H9 (cell line): ENCODE measurements around the gene DNER. TPM values are rescaled to one million over a fixed set of nuclear protein-coding genes. Genes with fewer than 3 reads are reported as not detected.

Experiments used
- DNase-seq: peaks from one replicate; pipeline ENCODE4 v3.0.0-alpha.2; 2017
- H2AFZ ChIP-seq: one replicate; pipeline ENCODE4 v1.6.1; 2013; ENCODE audit warnings: mild to moderate bottlenecking, low read length, control low read depth, moderate library complexity
- H2AK5ac ChIP-seq: 2 replicates; pipeline ENCODE4 v1.6.1; 2013; ENCODE audit warnings: low read length, control low read depth, mixed read lengths; ENCODE audit not compliant: insufficient read length
- H2BK120ac ChIP-seq: one replicate; pipeline ENCODE4 v1.6.1; 2013; ENCODE audit warnings: low read depth, mild to moderate bottlenecking, low read length, control low read depth, inconsistent platforms; ENCODE audit not compliant: poor library complexity, severe bottlenecking
- H2BK12ac ChIP-seq: 2 replicates; pipeline ENCODE4 v1.6.1; 2013; ENCODE audit warnings: low read length, control low read depth, mixed read lengths, low read depth; ENCODE audit not compliant: insufficient read length
- H2BK15ac ChIP-seq: 2 replicates; pipeline ENCODE4 v1.6.1; 2013; ENCODE audit warnings: low read depth, low read length, control low read depth
- H2BK20ac ChIP-seq: one replicate; pipeline ENCODE4 v1.6.1; 2013; ENCODE audit warnings: low read depth, mild to moderate bottlenecking, low read length, control low read depth, inconsistent platforms; ENCODE audit not compliant: poor library complexity, severe bottlenecking
- H2BK5ac ChIP-seq: 2 replicates; pipeline ENCODE4 v1.6.1; 2013; ENCODE audit warnings: low read length, control low read depth, mixed read lengths; ENCODE audit not compliant: insufficient read length
- H3K14ac ChIP-seq: 2 replicates; pipeline ENCODE4 v1.6.1; 2013; ENCODE audit warnings: low read length, control low read depth; ENCODE audit not compliant: insufficient read depth
- H3K18ac ChIP-seq: 2 replicates; pipeline ENCODE4 v1.6.1; 2013; ENCODE audit warnings: low read depth, mild to moderate bottlenecking, mixed read lengths, low read length, control low read depth; ENCODE audit not compliant: insufficient read length
- H3K23ac ChIP-seq: 2 replicates; pipeline ENCODE4 v1.6.1; 2013; ENCODE audit warnings: low read length, control low read depth, mixed read lengths, low read depth; ENCODE audit not compliant: insufficient read length
- H3K23me2 ChIP-seq: 2 replicates; pipeline ENCODE4 v1.6.1; 2013; ENCODE audit warnings: low read depth, mild to moderate bottlenecking, mixed read lengths, low read length, control low read depth; ENCODE audit not compliant: insufficient read length, poor library complexity, severe bottlenecking
- H3K27ac ChIP-seq: 2 replicates; pipeline ENCODE4 v1.5.1; 2013; ENCODE audit warnings: low read length, control low read depth, mixed read lengths, low read depth; ENCODE audit not compliant: insufficient read length
- H3K27me3 ChIP-seq: 2 replicates; pipeline ENCODE4 v1.6.1; 2013; ENCODE audit warnings: low read length, control low read depth, inconsistent platforms; ENCODE audit not compliant: insufficient read depth
- H3K4ac ChIP-seq: 2 replicates; pipeline ENCODE4 v1.6.1; 2013; ENCODE audit warnings: low read depth, mild to moderate bottlenecking, control low read depth, inconsistent platforms, low read length, moderate library complexity
- H3K4me1 ChIP-seq: 2 replicates; pipeline ENCODE4 v1.6.1; 2013; ENCODE audit warnings: low read length, control low read depth, inconsistent platforms; ENCODE audit not compliant: insufficient read depth
- H3K4me2 ChIP-seq: 2 replicates; pipeline ENCODE4 v1.6.1; 2013; ENCODE audit warnings: low read length, control low read depth, mixed read lengths; ENCODE audit not compliant: insufficient read length, insufficient read depth
- H3K56ac ChIP-seq: 2 replicates; pipeline ENCODE4 v1.6.1; 2013; ENCODE audit warnings: low read depth, mild to moderate bottlenecking, mixed read lengths, low read length, control low read depth; ENCODE audit not compliant: insufficient read length
- H3K79me1 ChIP-seq: 2 replicates; pipeline ENCODE4 v1.6.1; 2013; ENCODE audit warnings: low read depth, mild to moderate bottlenecking, moderate library complexity, low read length, control low read depth, inconsistent platforms; ENCODE audit not compliant: insufficient read depth, poor library complexity, severe bottlenecking
- H3K79me2 ChIP-seq: 2 replicates; pipeline ENCODE4 v1.6.1; 2013; ENCODE audit warnings: low read length, control low read depth, inconsistent platforms; ENCODE audit not compliant: insufficient read depth
- H3K9ac ChIP-seq: 2 replicates; pipeline ENCODE4 v1.6.1; 2013; ENCODE audit warnings: low read length, control low read depth, mixed read lengths; ENCODE audit not compliant: insufficient read length; ENCODE audit errors: extremely low read depth
- H3K9me3 ChIP-seq: one replicate; pipeline ENCODE4 v1.6.1; 2013; ENCODE audit warnings: low read depth, low read length, inconsistent platforms; ENCODE audit not compliant: control insufficient read depth
- H3T11ph ChIP-seq: one replicate; pipeline ENCODE4 v1.6.1; 2013; ENCODE audit warnings: mild to moderate bottlenecking, low read length, control low read depth, inconsistent platforms
- H4K20me1 ChIP-seq: one replicate; pipeline ENCODE4 v1.6.1; 2013; ENCODE audit not compliant: control insufficient read depth, insufficient read length, insufficient read depth
- H4K5ac ChIP-seq: 2 replicates; pipeline ENCODE4 v1.6.1; 2013; ENCODE audit warnings: low read depth, mild to moderate bottlenecking, mixed read lengths, low read length, control low read depth; ENCODE audit not compliant: insufficient read length
- H4K8ac ChIP-seq: replicated peaks from 2 replicates; pipeline ENCODE4 v1.6.1; 2013; ENCODE audit warnings: low read length, control low read depth, mixed read lengths, low read depth; ENCODE audit not compliant: insufficient read length
- H4K91ac ChIP-seq: 2 replicates; pipeline ENCODE4 v1.6.1; 2013; ENCODE audit warnings: low read depth, mild to moderate bottlenecking, moderate library complexity, mixed read lengths, low read length, control low read depth; ENCODE audit not compliant: insufficient read length
- H3K27ac Mint-ChIP-seq, 3 experiments: 2 replicates in 2 of 3; 3 replicates in 1 of 3; pipeline ENCODE4 v1.8.0; 2020 to 2021; ENCODE audit warnings: mixed read lengths in 3 of 3, mild to moderate bottlenecking in 1 of 3, moderate library complexity in 1 of 3
- H3K27me3 Mint-ChIP-seq: 2 replicates; pipeline ENCODE4 v1.8.0; 2021; ENCODE audit warnings: low read depth, mild to moderate bottlenecking, moderate library complexity, mixed read lengths
- H3K36me3 Mint-ChIP-seq, 3 experiments: 2 replicates in 2 of 3; 3 replicates in 1 of 3; pipeline ENCODE4 v1.8.0; 2020 to 2021; ENCODE audit warnings: low read depth in 3 of 3, mixed read lengths in 3 of 3; ENCODE audit not compliant: insufficient read depth in 1 of 3
- H3K4me1 Mint-ChIP-seq, 2 experiments: 2 replicates each; pipeline ENCODE4 v1.8.0; 2020; ENCODE audit warnings: mixed read lengths in 2 of 2
- H3K4me3 Mint-ChIP-seq, 2 experiments: 2 replicates in 1 of 2; 3 replicates in 1 of 2; pipeline ENCODE4 v1.8.0; 2020 to 2021; ENCODE audit warnings: mild to moderate bottlenecking in 2 of 2, mixed read lengths in 2 of 2, moderate library complexity in 1 of 2
- H3K9me3 Mint-ChIP-seq, 2 experiments: 2 replicates in 1 of 2; 3 replicates in 1 of 2; pipeline ENCODE4 v1.8.0; 2020; ENCODE audit warnings: mild to moderate bottlenecking in 2 of 2, mixed read lengths in 2 of 2, moderate library complexity in 1 of 2
- CTCF ChIP-seq: fragments of 200-600 bp; sonication (generic); conservative IDR thresholded peaks from 3 replicates; pipeline ENCODE4 v1.8.0; 2021; ENCODE audit warnings: antibody characterized with exemption, mild to moderate bottlenecking
- WGBS: extraction: QIAGEN DNeasy Blood & Tissue Kit; methylation state at CpG from one replicate; pipeline ENCODE4 v1.1.7; 2013; ENCODE audit warnings: missing lambda C conversion rate, low lambda C conversion rate, mixed read lengths; ENCODE audit not compliant: insufficient read length; ENCODE audit errors: extremely low coverage; 5-methylcytosine and 5-hydroxymethylcytosine counted together
- total RNA-seq: library from RNA; stranded (reverse); gene quantifications from 2 replicates; pipeline ENCODE4 v1.2.1, GENCODE V29; 2021

The DNER gene
- total RNA-seq, 1 experiment from 2014 or later, result 1.0 TPM

- Histone ChIP-seq H3K4me1 (peaks cover 4% of the 10 kb centered on the region; the same call in 1 of the 2 replicates), H2BK15ac (no peak overlapping the region), H3K23me2 (no peaks in the 10 kb centered on the region), H3K4me2 (no peak overlapping the region), H3T11ph (no peak overlapping the region), H4K91ac (no peak overlapping the region), H2BK120ac (no peak overlapping the region), H3K14ac (no peak overlapping the region), H3K23ac (no peak overlapping the region), H2BK5ac (no peak overlapping the region), H2BK20ac (no peak overlapping the region), H2AK5ac (no peak overlapping the region), H3K27me3 (no peaks in the 10 kb centered on the region), H3K9ac (no peak overlapping the region), H3K56ac (no peak overlapping the region), H3K4ac (no peak overlapping the region), H4K20me1 (no peaks in the 10 kb centered on the region), H2AFZ (no peak overlapping the region), H3K18ac (no peak overlapping the region), H3K79me1 (no peaks in the 10 kb centered on the region), H4K5ac (no peak overlapping the region), H2BK12ac (no peak overlapping the region), H4K8ac (no peak overlapping the region), H3K27ac (no peak overlapping the region), H3K79me2 (no peaks in the 10 kb centered on the region), H3K9me3 (no peaks in the 10 kb centered on the region)
- Mint-ChIP-seq H3K36me3 (no peaks in the 10 kb centered on the region), H3K27me3 (peaks cover 1% of the 10 kb centered on the region; the same call in 1 of the 2 replicates), H3K4me1 (peaks cover 7 to 11% of the 10 kb centered on the region in 2 experiments), H3K27ac (no peak overlapping the region; a peak in 1 of 7 replicates), H3K4me3 (no peak overlapping the region), H3K9me3 (no peaks in the 10 kb centered on the region)
- no peak for DNase-seq
- no peak for TF ChIP-seq CTCF
- no CpG with 5 or more reads among the region's 2 CpGs for WGBS
Observed at GRCh38 chr2:229701062-229701461, 13.3 kb downstream of the DNER start.
